Common myeloid progenitor, CD34-positive (primary cell): Measurements from ENCODE around the gene CYP2D6.
"Not testable (repeated sequence)": the region's sequence is repeated elsewhere in the genome, so short reads cannot be mapped to it uniquely, and the experiment has no call there.

Experiments
- CTCF ChIA-PET: fragments of 350-600 bp; sonication (Branson Sonifier 250); formaldehyde crosslinking; loops from one replicate; lab custom pipeline; 2021; ENCODE audit warnings: antibody characterized with exemption; lab: Charles Lee
- POLR2A ChIA-PET: fragments of 350-600 bp; sonication (Branson Sonifier 250); formaldehyde crosslinking; loops from one replicate; lab custom pipeline; 2021; ENCODE audit warnings: antibody characterized with exemption; lab: Charles Lee
- DNase-seq, 3 donors: peaks; one replicate each; pipeline versions ENCODE4 v3.0.0 to v3.0.0-alpha.2; 2013
- H3K27ac ChIP-seq, 2 experiments: 1 replicate in 1 of 2; 2 replicates in 1 of 2; pipeline ENCODE4 v1.7.0; 2013; ENCODE audit warnings: inconsistent platforms in 2 of 2, low read length in 2 of 2, mild to moderate bottlenecking in 2 of 2, low read depth in 1 of 2, moderate library complexity in 1 of 2; ENCODE audit not compliant: severe bottlenecking in 2 of 2, insufficient read depth in 1 of 2, poor library complexity in 1 of 2
- H3K27me3 ChIP-seq, 5 experiments: replicated peaks in 2 of 5; 1 replicate in 3 of 5; 2 replicates in 2 of 5; pipeline versions ENCODE4 v1.6.1 to v1.7.0; 2013; ENCODE audit warnings: low read length in 4 of 5, mild to moderate bottlenecking in 2 of 5, moderate library complexity in 2 of 5, inconsistent platforms in 1 of 5; ENCODE audit not compliant: insufficient read depth in 5 of 5, control insufficient read depth in 4 of 5
- H3K36me3 ChIP-seq, 4 experiments: 1 replicate in 2 of 4; 2 replicates in 2 of 4; pipeline versions ENCODE4 v1.6.1 to v1.7.0; 2013; ENCODE audit warnings: low read length in 3 of 4, control low read depth in 1 of 4, mild to moderate bottlenecking in 1 of 4; ENCODE audit not compliant: control insufficient read depth in 4 of 4, insufficient read depth in 4 of 4
- H3K4me1 ChIP-seq, 4 experiments: 1 replicate in 3 of 4; 2 replicates in 1 of 4; pipeline versions ENCODE4 v1.6.1 to v1.7.1; 2013; ENCODE audit warnings: low read length in 3 of 4, mild to moderate bottlenecking in 3 of 4, control low read depth in 1 of 4, inconsistent platforms in 1 of 4, moderate library complexity in 1 of 4; ENCODE audit not compliant: control insufficient read depth in 4 of 4, insufficient read depth in 4 of 4; ENCODE audit errors: control extremely low read depth in 1 of 4
- H3K4me3 ChIP-seq, 7 experiments: 1 replicate in 4 of 7; 2 replicates in 3 of 7; pipeline versions ENCODE4 v1.5.1 to v1.7.0; 2013; ENCODE audit warnings: mild to moderate bottlenecking in 7 of 7, low read length in 6 of 7, moderate library complexity in 6 of 7, inconsistent platforms in 2 of 7, low read depth in 2 of 7, control low read depth in 1 of 7; ENCODE audit not compliant: insufficient read depth in 4 of 7, control insufficient read depth in 1 of 7; ENCODE audit errors: extremely low read depth in 1 of 7
- H3K9me3 ChIP-seq, 5 experiments: 1 replicate in 4 of 5; 2 replicates in 1 of 5; pipeline versions ENCODE4 v1.6.1 to v1.7.1; 2013; ENCODE audit warnings: low read length in 4 of 5, mild to moderate bottlenecking in 2 of 5, inconsistent platforms in 1 of 5, low read depth in 1 of 5, moderate library complexity in 1 of 5; ENCODE audit not compliant: control insufficient read depth in 4 of 5, insufficient read depth in 2 of 5; ENCODE audit errors: control extremely low read depth in 1 of 5
- WGBS: methylation state at CpG from one replicate; pipeline ENCODE4 v1.1.5; 2013; ENCODE audit not compliant: insufficient coverage; 5-methylcytosine and 5-hydroxymethylcytosine counted together

Gene CYP2D6

DNA sequence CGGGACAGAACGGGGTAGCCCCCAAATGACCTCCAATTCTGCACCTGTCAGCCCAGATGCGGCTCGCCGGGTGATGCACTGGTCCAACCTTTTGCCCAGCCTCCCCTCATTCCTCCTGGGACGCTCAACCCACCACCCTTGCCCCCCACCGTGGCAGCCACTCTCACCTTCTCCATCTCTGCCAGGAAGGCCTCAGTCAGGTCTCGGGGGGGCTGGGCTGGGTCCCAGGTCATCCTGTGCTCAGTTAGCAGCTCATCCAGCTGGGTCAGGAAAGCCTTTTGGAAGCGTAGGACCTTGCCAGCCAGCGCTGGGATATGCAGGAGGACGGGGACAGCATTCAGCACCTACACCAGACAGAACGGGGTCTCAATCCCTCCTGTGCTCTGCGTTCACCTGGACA is 2.6 kb downstream of the CYP2D6 start:
- CTCF ChIA-PET = interaction anchor here (0.7 kb wide), 1 partner anchor 12 kb away, joined by 3 read pairs; no protein-coding TSS in a partner anchor
- peaks cover 0 to 14% (median 0%) of the 10 kb centered on the region in 5 experiments for H3K27me3 ChIP-seq
- POLR2A ChIA-PET, H3K36me3 ChIP-seq, H3K4me1 ChIP-seq, DNase-seq, H3K4me3 ChIP-seq, H3K9me3 ChIP-seq, H3K27ac ChIP-seq: not testable (repeated sequence)
- 95% methylated on average over 8 of the region's 13 CpGs for WGBS

DNA sequence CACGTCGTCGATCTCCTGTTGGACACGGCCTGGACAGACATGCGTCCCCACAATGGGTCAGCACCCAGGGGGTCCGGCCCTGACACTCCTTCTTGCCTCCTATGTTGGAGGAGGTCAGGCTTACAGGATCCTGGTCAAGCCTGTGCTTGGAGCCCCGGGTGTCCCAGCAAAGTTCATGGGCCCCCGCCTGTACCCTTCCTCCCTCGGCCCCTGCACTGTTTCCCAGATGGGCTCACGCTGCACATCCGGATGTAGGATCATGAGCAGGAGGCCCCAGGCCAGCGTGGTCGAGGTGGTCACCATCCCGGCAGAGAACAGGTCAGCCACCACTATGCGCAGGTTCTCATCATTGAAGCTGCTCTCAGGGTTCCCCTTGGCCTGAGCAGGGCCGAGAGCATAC is 3.0 kb downstream of the CYP2D6 start:
- WGBS = 96% methylated on average over 15 of the region's 16 CpGs
- no peak overlapping the region for H3K4me3 ChIP-seq
- peaks cover 0 to 13% (median 0%) of the 10 kb centered on the region in 5 experiments for H3K27me3 ChIP-seq
- H3K36me3 ChIP-seq = no peaks in the 10 kb centered on the region
- H3K4me1 ChIP-seq = no peaks in the 10 kb centered on the region
- no peak for DNase-seq
- no peak overlapping the region for H3K27ac ChIP-seq
- CTCF ChIA-PET = interaction anchor here (0.7 kb wide), 1 partner anchor 12 kb away, joined by 3 read pairs; no protein-coding TSS in a partner anchor
- H3K9me3 ChIP-seq = no peaks in the 10 kb centered on the region
- POLR2A ChIA-PET = no interaction called here

- CTCF ChIA-PET, H3K9me3 ChIP-seq, H3K36me3 ChIP-seq, DNase-seq, H3K4me3 ChIP-seq, POLR2A ChIA-PET, H3K27me3 ChIP-seq, H3K27ac ChIP-seq: not testable (repeated sequence)
- peaks cover 0 to 21% (median 17%) of the 10 kb centered on the region in 4 experiments for H3K4me1 ChIP-seq
- WGBS = no CpG with 5 or more reads among the region's 4 CpGs
Measured at GRCh38 chr22:42123529-42123928, 7.1 kb downstream of the CYP2D6 start.

DNA sequence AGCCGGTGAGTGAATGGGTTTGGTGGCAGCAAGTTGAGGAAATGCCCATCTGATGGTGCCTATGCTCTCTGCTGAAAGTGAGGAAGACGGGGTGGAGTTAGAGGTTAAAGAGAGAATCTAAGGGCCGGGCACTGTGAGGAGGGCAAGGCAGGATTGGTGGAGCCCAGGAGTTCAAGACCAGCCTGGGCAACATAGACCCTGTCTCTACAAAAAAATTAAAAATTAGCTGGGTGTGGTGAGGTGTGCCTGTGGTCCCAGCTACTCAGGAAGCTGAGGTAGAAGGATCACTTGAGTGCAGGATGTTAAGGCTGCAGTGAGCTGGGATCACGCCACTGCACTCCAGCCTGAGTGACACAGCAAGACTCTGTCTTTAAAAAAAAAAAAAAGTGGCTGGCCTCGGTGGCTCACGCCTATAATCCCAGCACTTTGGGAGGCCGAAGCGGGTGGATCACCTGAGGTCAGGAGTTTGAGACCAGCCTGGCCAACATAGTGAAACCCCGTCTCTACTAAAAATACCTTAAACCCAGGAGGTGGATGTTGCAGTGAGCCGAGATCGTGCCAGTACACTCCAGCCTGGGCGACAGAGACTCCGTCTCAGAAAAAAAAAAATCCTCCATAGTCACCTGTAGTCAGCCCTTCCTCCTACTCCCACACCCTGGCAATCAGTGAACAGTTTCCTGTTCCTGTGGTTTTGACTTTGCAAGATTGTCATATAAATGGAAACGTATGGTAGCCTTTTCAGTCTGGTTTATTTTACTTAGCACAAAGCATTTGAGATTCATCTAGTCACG is 10.2 kb downstream of the CYP2D6 start:
- ChIA-PET CTCF (interaction anchor here (1.8 kb wide), 1 partner anchor 30 kb away, joined by 6 read pairs; the partner anchor contains the start of gene NDUFA6), POLR2A (interaction anchor here (0.7 kb wide), 1 partner anchor 9 kb away, joined by 4 read pairs; no protein-coding TSS in a partner anchor)
- peak; percentile 51 to 84 (median 72) for DNase-seq
- H3K36me3 ChIP-seq, H3K27ac ChIP-seq, H3K27me3 ChIP-seq: not testable (repeated sequence)
- Histone ChIP-seq H3K4me1 (peaks cover 0 to 21% (median 17%) of the 10 kb centered on the region in 4 experiments), H3K9me3 (peaks cover 0 to 13% (median 4%) of the 10 kb centered on the region in 5 experiments), H3K4me3 (peak overlapping the region in 4 of 7 experiments; percentile 10 to 45 (median 23))
- 0% methylated on average over 6 of the region's 15 CpGs for WGBS

DNA sequence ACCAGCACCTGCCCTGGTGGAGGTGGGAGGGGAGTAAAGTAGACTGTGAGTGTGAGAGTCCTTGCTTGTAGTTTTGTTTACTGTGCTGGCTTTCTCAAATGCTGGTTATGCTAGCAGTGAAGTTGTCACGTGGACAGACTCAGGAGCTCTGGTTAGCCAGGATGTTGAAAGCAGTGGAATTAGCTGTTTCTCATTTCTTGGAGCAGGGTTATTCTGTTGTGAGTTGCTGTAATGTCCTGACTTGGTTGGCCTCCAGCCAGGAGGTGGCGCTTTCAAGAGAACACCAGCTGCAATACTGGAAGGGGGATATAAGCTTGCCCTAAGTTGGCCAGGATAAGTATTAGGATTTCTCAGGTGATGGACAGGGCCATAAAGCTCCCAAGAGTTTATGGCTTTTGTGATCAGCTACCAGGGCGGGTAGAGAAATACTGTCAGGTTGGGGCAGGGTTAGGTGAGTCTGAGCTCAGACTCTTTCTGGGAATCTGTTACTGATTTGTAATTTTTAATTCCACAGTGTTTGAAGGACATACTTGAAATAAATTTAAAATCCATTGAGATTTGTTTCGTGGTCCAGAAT is 13.7 kb downstream of the CYP2D6 start:
- Histone ChIP-seq H3K27ac (no peak overlapping the region), H3K36me3 (peaks cover 0 to 3% (median 0%) of the 10 kb centered on the region in 4 experiments), H3K4me1 (peaks cover 0 to 21% (median 17%) of the 10 kb centered on the region in 4 experiments), H3K4me3 (no peak overlapping the region), H3K9me3 (peaks cover 0 to 27% (median 11%) of the 10 kb centered on the region in 5 experiments), H3K27me3 (no peaks in the 10 kb centered on the region)
- POLR2A ChIA-PET = no interaction called here
- no peak for DNase-seq
- CTCF ChIA-PET = interaction anchor here (0.7 to 1.4 kb wide), 6 partner anchors 10 to 141 kb away, joined by 3 to 4 read pairs (median 3); no protein-coding TSS in a partner anchor
- WGBS = 100% methylated on average over 2 of the region's 4 CpGs

DNA sequence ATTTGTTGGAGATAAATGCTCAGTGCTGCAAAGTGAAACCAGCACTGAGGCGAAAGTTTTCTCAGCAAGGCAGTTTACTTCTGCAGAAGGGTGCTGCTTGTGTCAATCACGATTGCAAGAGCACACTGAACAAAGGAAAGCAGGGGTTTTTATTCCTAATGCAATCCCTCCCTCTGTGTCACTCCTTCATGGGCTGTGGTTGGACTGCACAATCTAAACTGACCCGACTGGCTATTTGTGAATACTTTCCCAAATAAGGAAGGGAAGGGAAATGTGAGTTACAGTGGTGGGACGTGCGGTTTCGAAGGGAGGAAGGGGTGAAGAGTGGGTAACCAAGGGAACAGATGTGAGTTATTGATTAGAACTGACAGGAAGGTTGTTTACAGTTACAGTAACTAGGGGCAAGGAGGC is 15.2 kb downstream of the CYP2D6 start:
- H3K36me3 ChIP-seq, POLR2A ChIA-PET, H3K4me3 ChIP-seq, H3K4me1 ChIP-seq, H3K27me3 ChIP-seq, H3K27ac ChIP-seq: not testable (repeated sequence)
- DNase-seq = peak in 2 of 3 donors; percentile 31 to 52
- 86% methylated on average over 5 of the region's 6 CpGs for WGBS
- CTCF ChIA-PET = interaction anchor here (1.1 kb wide), 1 partner anchor 12 kb away, joined by 3 read pairs; no protein-coding TSS in a partner anchor
- H3K9me3 ChIP-seq = peaks cover 0 to 27% (median 11%) of the 10 kb centered on the region in 5 experiments
